Activated T-cell treated with anti-CD3 and anti-CD28 coated beads, Interleukin-2, amount 50 U/mL, for 24 hours (primary cell): ENCODE measurements around the gene MAGI1.

Experiments
- DNase-seq: peaks from one replicate; pipeline ENCODE4 v3.0.0-alpha.2; 2020
- H3K27ac Mint-ChIP-seq: 2 replicates; pipeline ENCODE4 v1.8.0; 2020; ENCODE audit warnings: mild to moderate bottlenecking, mixed read lengths
- H3K27me3 Mint-ChIP-seq: 2 replicates; pipeline ENCODE4 v1.8.0; 2020; ENCODE audit warnings: mixed read lengths
- H3K36me3 Mint-ChIP-seq: 2 replicates; pipeline ENCODE4 v1.8.0; 2020; ENCODE audit warnings: low read depth, mixed read lengths
- H3K4me1 Mint-ChIP-seq: 2 replicates; pipeline ENCODE4 v1.8.0; 2020; ENCODE audit warnings: low read depth, mixed read lengths
- H3K4me3 Mint-ChIP-seq: 2 replicates; pipeline ENCODE4 v1.8.0; 2020; ENCODE audit warnings: mild to moderate bottlenecking, moderate library complexity, mixed read lengths
- H3K9me3 Mint-ChIP-seq: 2 replicates; pipeline ENCODE4 v1.8.0; 2020; ENCODE audit warnings: mixed read lengths

MAGI1 gene

DNA sequence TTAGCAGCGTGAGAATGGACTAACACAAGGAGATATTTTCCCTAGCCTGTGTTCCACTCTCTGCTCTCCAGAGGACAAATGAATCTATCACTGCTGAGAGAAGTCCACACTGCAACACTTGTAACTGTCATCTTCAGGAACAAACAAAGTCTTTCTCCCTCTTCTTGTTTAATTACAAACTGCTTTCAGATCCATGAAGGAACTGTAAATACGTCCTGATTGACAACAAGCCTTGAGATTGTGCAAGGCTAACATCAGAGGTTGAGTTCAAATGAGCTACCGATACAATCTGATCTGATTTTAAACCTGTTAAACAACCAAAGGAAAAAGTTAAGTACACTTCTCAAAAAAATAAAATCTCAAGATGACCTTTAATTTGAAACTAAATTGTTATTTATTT is 712.1 kb downstream of the MAGI1 start:
- no peaks in the 10 kb centered on the region for H3K36me3 Mint-ChIP-seq
- H3K27ac Mint-ChIP-seq = no peak overlapping the region

DNA sequence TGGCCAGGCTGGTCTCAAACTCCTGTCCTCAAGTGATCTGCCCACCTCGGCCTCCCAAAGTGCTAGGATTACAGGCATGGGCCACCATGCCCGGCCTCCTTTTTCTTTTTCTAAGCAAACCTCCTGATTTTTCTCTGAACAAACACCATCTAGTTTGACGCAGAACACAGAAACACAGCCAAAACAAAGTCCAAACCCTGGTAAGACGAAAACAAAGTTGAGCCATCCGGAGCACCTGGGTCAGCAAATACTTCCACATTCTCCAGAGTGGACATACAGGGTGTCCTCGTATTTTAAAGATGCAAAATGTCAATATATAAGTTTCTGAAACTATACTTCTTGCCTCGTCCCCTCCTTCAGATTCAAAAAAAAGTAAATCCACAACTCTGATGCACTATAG is 715.8 kb downstream of the MAGI1 start:
- no peak for DNase-seq
- H3K9me3 Mint-ChIP-seq = peaks cover 10% of the 10 kb centered on the region
- H3K4me3 Mint-ChIP-seq = no peak overlapping the region
- no peaks in the 10 kb centered on the region for H3K4me1 Mint-ChIP-seq
- no peaks in the 10 kb centered on the region for H3K27me3 Mint-ChIP-seq
- no peak overlapping the region for H3K27ac Mint-ChIP-seq
- no peaks in the 10 kb centered on the region for H3K36me3 Mint-ChIP-seq

More for the DNA sequence above, 712.1 kb downstream of the MAGI1 start:
- H3K27me3 Mint-ChIP-seq = no peaks in the 10 kb centered on the region
- no peak overlapping the region for H3K4me3 Mint-ChIP-seq
- H3K9me3 Mint-ChIP-seq = no peaks in the 10 kb centered on the region
- DNase-seq = no peak
- H3K4me1 Mint-ChIP-seq = no peaks in the 10 kb centered on the region

DNA sequence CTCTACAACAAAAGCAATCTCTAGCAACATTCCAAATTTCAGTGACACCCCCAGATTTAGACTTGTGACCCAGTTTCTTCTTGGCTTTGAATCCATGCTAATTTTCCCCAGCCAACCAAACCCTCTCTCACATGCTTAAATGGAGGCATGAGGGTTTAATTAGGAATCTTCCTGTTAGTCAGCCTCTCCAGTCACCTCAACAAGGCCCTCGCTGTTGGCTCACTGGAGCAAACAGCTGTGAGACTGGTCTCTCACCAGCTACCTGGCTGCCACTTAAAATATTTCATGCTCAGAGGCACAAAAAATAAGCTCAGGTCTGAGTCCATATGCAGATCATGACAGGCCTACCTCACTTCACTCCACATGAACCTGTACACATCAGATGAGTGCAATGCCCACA is 720.5 kb downstream of the MAGI1 start:
- H3K4me1 Mint-ChIP-seq = no peaks in the 10 kb centered on the region
- no peak overlapping the region for H3K4me3 Mint-ChIP-seq
- H3K9me3 Mint-ChIP-seq = peaks cover 16% of the 10 kb centered on the region
- DNase-seq = no peak
- no peaks in the 10 kb centered on the region for H3K27me3 Mint-ChIP-seq
- no peaks in the 10 kb centered on the region for H3K36me3 Mint-ChIP-seq
- H3K27ac Mint-ChIP-seq = no peak overlapping the region

DNA sequence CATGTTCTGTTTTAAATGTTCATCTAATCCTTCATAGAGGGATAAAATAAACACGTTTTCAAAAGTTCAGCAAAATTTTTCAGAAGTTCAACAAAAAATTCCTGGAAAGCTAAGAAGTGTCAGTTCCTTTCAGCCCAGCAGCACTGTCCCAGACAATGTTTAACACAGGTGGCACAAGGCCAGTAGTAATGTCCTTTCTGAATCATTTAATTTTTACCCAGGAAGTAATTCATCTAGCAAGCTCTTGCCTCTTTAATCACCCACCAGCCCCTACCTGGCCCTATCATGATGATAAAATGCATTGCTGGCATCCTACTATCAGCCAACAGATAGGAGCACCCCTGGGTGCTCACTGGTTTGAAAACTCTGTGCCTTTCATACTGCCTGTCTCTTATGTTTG is 723.8 kb downstream of the MAGI1 start:
- Mint-ChIP-seq H3K36me3 (no peaks in the 10 kb centered on the region), H3K4me1 (no peaks in the 10 kb centered on the region), H3K4me3 (no peak overlapping the region), H3K27ac (no peak overlapping the region), H3K27me3 (no peaks in the 10 kb centered on the region), H3K9me3 (peaks cover 10% of the 10 kb centered on the region)
- no peak for DNase-seq

DNA sequence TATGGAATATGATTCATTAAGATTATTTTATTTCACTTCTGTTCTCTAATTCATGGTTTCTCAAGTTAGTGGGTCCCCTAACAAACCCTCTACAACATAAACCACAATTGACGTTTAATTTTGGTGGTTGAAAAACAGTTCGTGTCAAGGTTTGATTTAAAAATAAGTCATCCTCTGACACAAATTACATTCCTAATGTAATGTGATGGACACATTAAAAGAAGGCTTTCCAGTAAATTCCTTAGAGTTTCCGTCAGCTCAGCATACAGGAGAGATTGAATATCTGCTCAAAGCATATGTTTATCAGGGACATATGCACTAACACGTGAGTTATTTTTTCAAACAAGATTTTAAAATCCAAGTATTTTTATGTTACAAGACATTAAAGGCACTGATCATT is 724.4 kb downstream of the MAGI1 start:
- H3K27me3 Mint-ChIP-seq = no peaks in the 10 kb centered on the region
- no peaks in the 10 kb centered on the region for H3K4me1 Mint-ChIP-seq
- peaks cover 10% of the 10 kb centered on the region for H3K9me3 Mint-ChIP-seq

DNA sequence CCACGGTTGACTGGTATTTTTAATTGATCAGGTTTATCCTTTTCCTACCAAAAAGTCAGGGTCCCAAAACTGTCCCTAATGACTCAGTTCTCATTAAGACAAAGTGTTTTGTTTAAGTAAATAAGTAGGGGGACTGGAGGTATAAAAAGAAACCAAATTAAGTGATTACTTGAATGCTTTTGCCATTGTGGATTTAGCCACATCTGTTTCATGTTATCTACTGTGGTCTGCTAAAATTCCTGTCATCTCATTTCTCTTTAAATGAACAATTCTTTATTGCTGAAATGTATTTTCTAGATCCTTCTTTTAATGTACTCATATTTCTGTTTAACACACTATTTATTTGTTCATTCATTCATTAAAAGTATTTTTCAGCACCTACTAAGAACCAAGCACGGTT is 725.1 kb downstream of the MAGI1 start:
- no peak for DNase-seq
- Mint-ChIP-seq H3K9me3 (peaks cover 9% of the 10 kb centered on the region), H3K36me3 (no peaks in the 10 kb centered on the region), H3K4me3 (no peak overlapping the region), H3K27ac (no peak overlapping the region), H3K4me1 (no peaks in the 10 kb centered on the region), H3K27me3 (no peaks in the 10 kb centered on the region)

More for the DNA sequence above, 724.4 kb downstream of the MAGI1 start:
- Mint-ChIP-seq H3K4me3 (no peak overlapping the region), H3K27ac (no peak overlapping the region), H3K36me3 (no peaks in the 10 kb centered on the region)
- no peak for DNase-seq

DNA sequence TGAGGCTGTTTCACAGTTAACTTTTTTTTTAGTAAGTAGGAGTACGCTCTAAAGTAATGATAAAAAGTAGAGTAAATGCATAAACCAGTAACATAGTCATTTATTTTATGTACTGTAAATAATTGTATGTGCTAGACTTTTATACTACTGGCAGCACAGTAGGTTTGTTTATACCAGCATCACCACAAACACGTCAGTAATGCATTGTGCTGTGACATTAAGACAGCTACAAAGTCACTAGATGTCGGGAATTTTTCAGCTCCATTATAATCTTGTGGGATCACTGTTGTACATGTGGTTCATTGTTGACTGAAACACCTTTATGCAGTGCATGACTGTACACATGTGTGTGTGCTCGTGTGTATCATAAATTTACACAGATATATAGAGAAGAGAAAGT is 732.9 kb downstream of the MAGI1 start:
- H3K36me3 Mint-ChIP-seq = no peaks in the 10 kb centered on the region
- no peak for DNase-seq
- H3K9me3 Mint-ChIP-seq = peaks cover 2% of the 10 kb centered on the region
- H3K27me3 Mint-ChIP-seq = no peaks in the 10 kb centered on the region
- H3K4me3 Mint-ChIP-seq = no peak overlapping the region
- no peaks in the 10 kb centered on the region for H3K4me1 Mint-ChIP-seq
- no peak overlapping the region for H3K27ac Mint-ChIP-seq
